G401 (cell line): ENCODE data around the gene ELOVL7. TPM values are rescaled to one million over a fixed set of nuclear protein-coding genes. Genes with fewer than 3 reads are reported as not detected.
"Not testable (repeated sequence)": the region's sequence is repeated elsewhere in the genome, so short reads cannot be mapped to it uniquely, and the experiment has no call there.

Experiments
- DNase-seq: peaks from one replicate; pipeline ENCODE4 v3.0.0-alpha.2; 2015; ENCODE audit warnings: low spot score
- in situ Hi-C: cut with HindIII; loops from 2 replicates; pipeline ENCODE4 v1.10.0; 2016; ENCODE audit warnings: low sequenced_read_pairs, mixed read lengths
- total RNA-seq: library from RNA; depleted of rRNA; stranded (reverse); fragments of >200 nt; shearing (Covaris generic); gene quantifications from 2 replicates; pipeline ENCODE4 v1.2.3, GENCODE V29; 2014

ELOVL7 gene
- total RNA-seq, 1 experiment from 2014 or later, result 37.3 TPM

DNA sequence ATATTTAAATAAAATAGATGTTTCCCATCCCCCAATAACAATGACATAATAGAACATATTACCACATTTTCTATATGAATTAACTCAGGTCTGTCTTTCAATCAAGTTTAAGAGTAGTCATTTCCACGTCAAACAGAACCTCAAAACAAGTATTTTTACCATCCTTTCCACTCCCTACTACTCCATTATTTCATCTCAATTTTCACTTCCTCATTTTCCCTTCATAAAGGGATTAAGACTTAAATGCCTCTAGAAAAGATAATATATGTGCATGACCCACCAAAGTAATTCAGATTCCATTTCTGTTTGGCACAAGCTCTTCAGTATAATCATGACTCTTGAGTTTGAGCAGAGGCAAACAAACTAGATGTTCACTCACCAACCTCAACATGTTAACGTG lies 40.4 kb downstream of the ELOVL7 start:
- no peak for DNase-seq
- in situ Hi-C loops, result no loop called here

DNA sequence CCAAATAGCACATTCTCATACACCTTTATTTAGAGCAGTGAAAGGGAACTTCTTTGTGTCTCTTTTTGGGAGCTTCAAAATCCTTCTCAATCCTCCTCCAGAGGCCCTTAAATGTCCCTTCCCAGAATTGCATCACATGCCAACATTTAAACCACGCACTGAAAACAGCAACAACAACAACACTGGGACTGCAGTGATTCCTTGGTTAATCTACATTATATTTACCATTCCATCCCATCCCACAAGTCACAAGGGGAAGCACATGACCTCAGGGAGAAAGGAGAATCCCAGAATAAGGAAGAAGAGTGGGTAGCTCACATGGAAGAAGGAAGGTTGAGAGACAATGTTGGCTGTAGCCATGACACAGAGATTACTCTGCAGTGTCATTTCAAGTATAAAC lies 41.1 kb downstream of the ELOVL7 start:
- no peak for DNase-seq
- in situ Hi-C loops, result no loop called here

- DNase-seq, result no peak
- in situ Hi-C loops, result no loop called here
These were observed 41.8 kb downstream of the ELOVL7 start for GRCh38 chr5:60802226-60802625.

DNA sequence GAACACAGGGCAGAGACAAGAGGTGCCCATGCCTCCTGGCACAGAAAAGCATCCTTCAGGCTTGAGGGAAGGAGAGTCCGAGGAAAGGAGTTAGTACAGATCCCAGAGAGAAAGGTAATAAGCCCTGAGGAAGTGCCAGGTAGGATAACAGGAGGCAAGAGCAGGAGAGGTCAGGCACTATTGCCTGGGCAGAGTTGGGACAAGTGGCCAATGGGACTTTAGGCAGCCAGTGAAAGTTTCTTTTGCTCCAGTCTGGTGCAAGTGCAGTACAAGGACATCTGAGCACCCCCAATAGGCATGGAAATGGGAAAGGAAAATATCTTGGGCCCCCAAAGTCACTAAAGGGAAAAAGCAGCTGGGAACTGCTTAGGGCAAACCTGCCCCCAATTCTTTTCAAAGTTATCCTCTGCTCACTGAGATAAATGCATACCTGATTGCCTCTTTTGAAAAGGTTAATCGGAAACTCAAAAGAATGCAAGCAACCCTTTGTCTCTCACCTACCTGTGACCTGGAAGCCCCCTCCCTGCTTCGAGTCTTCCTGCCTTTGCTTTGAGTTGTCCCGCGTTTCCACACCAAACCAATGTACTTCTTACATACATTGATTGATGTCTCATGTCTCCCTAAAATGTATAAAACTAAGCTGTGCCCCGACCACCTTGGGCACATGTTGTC lies 46.5 kb downstream of the ELOVL7 start:
- no peak for DNase-seq
- in situ Hi-C loops, result no loop called here

DNA sequence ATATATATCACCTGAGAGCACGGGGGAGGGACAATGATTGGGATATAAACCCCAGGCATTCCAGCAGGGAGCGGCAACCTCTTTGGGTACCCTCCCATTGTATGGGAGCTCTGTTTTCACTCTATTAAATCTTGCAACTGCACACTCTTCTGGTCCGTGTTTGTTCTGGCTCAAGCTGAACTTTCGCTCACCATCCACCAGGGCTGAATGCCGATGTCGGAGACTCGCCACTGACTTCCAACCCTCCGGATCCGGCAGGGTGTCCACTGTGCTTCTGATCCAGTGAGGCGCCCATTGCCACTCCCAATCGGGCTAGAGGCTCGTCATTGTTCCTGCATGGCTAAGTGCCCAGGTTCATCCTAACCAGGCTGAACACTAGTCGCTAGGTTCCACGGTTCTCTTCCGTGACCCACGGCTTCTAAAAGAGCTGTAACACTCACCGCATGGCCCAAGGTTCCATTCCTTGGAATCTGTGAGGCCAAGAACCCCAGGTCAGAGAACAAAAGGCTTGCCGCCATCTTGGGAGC lies 48.6 kb downstream of the ELOVL7 start:
- in situ Hi-C loops, DNase-seq: not testable (repeated sequence)

DNA sequence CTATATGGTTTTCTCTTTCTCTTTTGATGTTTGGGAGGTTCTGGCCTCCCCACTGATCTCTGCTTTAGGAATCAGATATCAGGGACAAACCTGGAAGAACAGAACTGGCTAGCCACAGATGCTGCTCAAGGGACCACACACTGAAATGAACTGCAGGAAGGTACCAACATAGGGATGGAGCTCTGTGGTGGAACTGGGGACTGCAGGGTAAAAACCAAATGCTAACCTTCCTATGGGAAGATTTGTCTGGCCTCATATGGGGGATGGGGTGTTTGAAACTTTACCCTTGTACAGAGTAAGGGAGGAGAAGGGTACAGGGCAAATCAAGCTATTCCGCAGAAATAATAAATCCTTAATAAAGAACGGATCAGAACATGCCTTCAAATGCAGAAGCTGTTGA lies 49.4 kb downstream of the ELOVL7 start:
- no peak for DNase-seq

GRCh38 chr5:60792438-60792837 lies 51.6 kb downstream of the ELOVL7 start:
- in situ Hi-C loops, result no loop called here
- DNase-seq, result no peak

More for the DNA sequence above, 49.4 kb downstream of the ELOVL7 start:
- in situ Hi-C loops, result no loop called here

- in situ Hi-C loops, result no loop called here
- DNase-seq, result no peak
These were observed 54.5 kb downstream of the ELOVL7 start for GRCh38 chr5:60789551-60789950.

- in situ Hi-C loops, result no loop called here
- no peak for DNase-seq
These were observed 55.1 kb downstream of the ELOVL7 start for GRCh38 chr5:60788863-60789513.

GRCh38 chr5:60779466-60779865 lies 64.6 kb downstream of the ELOVL7 start:
- DNase-seq, result no peak
- in situ Hi-C loops, result no loop called here

- DNase-seq, result no peak
- in situ Hi-C loops, result no loop called here
These were observed 67.7 kb downstream of the ELOVL7 start for GRCh38 chr5:60776343-60776742.

- in situ Hi-C loops, result no loop called here
- peak; percentile 18 for DNase-seq
These were observed 78.9 kb downstream of the ELOVL7 start for GRCh38 chr5:60765019-60765709.

DNA sequence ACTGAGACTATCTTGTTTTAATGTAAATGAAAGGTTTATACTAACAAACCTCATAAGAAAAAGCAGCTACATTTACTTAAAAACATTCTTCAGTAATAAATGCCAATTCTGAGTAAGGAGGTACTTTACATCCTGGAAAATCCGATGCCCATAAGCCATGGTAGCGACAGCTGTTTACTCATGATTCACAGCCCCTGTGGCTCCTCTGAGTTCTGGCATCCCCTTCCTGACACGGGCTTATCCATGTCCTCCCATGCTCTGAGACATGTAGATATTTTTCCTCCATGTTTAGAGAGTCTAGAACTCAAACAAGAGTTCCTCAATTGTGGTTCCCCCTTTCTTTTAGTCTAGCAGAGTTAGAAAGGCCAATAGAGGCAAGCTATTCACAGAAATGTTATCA lies 81.0 kb downstream of the ELOVL7 start:
- in situ Hi-C loops, result no loop called here
- DNase-seq, result no peak

DNA sequence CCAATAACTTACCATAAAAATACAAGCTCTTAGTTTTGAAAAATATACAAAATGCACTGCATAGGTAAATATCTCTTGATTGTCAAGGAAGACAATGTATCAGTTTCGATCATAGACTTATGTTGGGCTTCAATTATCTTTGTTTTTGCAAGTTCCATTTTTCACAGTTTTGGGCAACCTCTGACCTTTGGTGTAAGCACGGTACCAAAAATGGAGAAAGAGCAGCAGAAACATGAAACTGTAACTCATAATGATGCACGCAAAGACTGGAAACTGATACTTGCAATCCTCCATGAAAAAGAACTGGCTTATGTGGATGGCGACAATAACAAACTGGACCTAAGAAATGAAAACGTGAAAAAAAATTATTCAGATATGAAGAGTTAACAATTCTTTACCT lies 89.6 kb downstream of the ELOVL7 start:
- DNase-seq, result no peak
- in situ Hi-C loops, result no loop called here

- DNase-seq, result no peak
- in situ Hi-C loops, result no loop called here
These were observed 99.4 kb downstream of the ELOVL7 start for GRCh38 chr5:60744682-60745081.

GRCh38 chr5:60743511-60744314 lies 100.4 kb downstream of the ELOVL7 start:
- in situ Hi-C loops, result no loop called here
- DNase-seq, result no peak

DNA sequence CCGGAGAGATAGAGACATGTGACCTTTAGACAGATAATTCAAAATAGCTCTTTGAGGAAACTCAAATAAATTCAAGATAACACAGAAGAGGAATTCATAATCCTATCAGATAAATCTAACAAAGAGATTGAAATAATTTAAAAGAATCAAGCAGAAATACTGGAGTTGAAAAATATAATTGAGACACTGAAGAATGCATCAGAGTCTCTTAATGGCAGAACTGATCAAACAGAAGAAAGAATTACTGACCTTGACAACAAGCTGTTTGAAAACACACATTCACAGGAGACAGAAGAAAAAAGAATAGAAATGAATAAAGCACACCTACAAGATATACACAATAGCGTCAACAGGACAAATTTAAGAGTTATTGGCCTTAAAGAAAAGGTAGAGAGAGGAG lies 103.7 kb downstream of the ELOVL7 start:
- in situ Hi-C loops, result no loop called here
- no peak for DNase-seq

DNA sequence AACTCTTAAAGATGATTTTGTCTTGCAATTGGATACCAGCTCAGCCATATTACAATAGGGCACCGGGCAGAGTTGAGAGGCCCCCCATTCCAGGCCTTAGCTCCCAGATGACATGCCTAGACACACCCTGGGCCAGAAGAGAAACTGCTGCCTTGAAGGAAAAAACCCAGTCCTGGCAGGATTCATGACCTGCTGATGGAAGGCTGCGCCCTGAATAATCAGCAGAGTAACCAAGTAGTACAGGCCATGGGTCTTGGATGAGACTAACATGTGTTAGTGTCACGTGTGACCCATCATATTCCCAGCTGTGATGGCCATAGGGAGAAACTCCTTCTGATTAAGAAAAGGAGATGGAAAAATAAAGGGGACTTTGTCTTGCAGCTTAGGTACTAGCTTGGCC lies 105.1 kb downstream of the ELOVL7 start:
- in situ Hi-C loops, result no loop called here
- DNase-seq, result no peak

- in situ Hi-C loops, result no loop called here
- DNase-seq, result no peak
These were observed 105.6 kb downstream of the ELOVL7 start for GRCh38 chr5:60738461-60738860.
